HEK293 (cell line): ENCODE data around the gene HECTD2.

Source experiments
- CTCF ChIA-PET: fragments of 350-600 bp; formaldehyde crosslinking; extraction: SDS; loops from one replicate; lab custom pipeline; 2021; ENCODE audit warnings: antibody characterized with exemption; lab: Yijun Ruan, JAX
- POLR2A ChIA-PET: fragments of 300-600 bp; formaldehyde crosslinking; extraction: SDS; loops from one replicate; lab custom pipeline; 2020; ENCODE audit warnings: antibody characterized with exemption, inconsistent platforms; lab: Yijun Ruan, JAX
- H3K27ac ChIP-seq: fragments of 200-500 bp; sonication (Bioruptor generic); 2 replicates; pipeline ENCODE4 v1.5.1; 2014; ENCODE audit warnings: low read depth, low read length, control low read depth, inconsistent platforms; ENCODE audit errors: extremely low read depth
- H3K36me3 ChIP-seq, 2 experiments: fragments of 200-500 bp in 1 of 2; sonication (Bioruptor generic) in 1 of 2; 1 replicate in 1 of 2; 2 replicates in 1 of 2; pipeline ENCODE4 v1.5.1; 2014 to 2017; ENCODE audit warnings: inconsistent platforms in 2 of 2, low read length in 2 of 2; ENCODE audit not compliant: control insufficient read depth in 2 of 2, insufficient read depth in 1 of 2
- H3K4me1 ChIP-seq: fragments of 200-500 bp; sonication (Bioruptor generic); 2 replicates; pipeline ENCODE4 v1.5.1; 2014; ENCODE audit warnings: mild to moderate bottlenecking, low read length, inconsistent platforms; ENCODE audit not compliant: control insufficient read depth, insufficient read depth
- H3K4me3 ChIP-seq: 2 replicates; pipeline ENCODE4 v1.5.1; 2011; ENCODE audit warnings: low read depth, mild to moderate bottlenecking, control low read depth, low read length, moderate library complexity
- H3K9me3 ChIP-seq: fragments of 200-500 bp; sonication (Bioruptor generic); 2 replicates; pipeline ENCODE4 v1.5.1; 2014; ENCODE audit warnings: low read depth, low read length, inconsistent platforms; ENCODE audit not compliant: control insufficient read depth, insufficient read depth
- HOXC10 ChIP-seq: sonication (generic); formaldehyde crosslinking; IDR thresholded peaks from 2 replicates; pipeline ENCODE4 v1.8.1; 2023; ENCODE audit warnings: mild to moderate bottlenecking, missing genetic modification reagents
- MYNN ChIP-seq: fragments of 450-650 bp; formaldehyde crosslinking; IDR thresholded peaks from 2 replicates; pipeline ENCODE4 v1.5.1; 2016; ENCODE audit warnings: missing biosample characterization, missing genetic modification characterization, borderline replicate concordance
- OSR2 ChIP-seq: fragments of 450-650 bp; formaldehyde crosslinking; IDR thresholded peaks from 2 replicates; pipeline ENCODE4 v1.5.1; 2016; ENCODE audit warnings: missing biosample characterization, missing genetic modification characterization
- RBAK ChIP-seq: fragments of 450-650 bp; formaldehyde crosslinking; IDR thresholded peaks from 2 replicates; pipeline ENCODE4 v1.5.1; 2016; ENCODE audit warnings: missing biosample characterization, missing genetic modification characterization
- ZFP69B ChIP-seq: fragments of 450-650 bp; formaldehyde crosslinking; IDR thresholded peaks from 2 replicates; pipeline ENCODE4 v1.5.1; 2016; ENCODE audit warnings: missing biosample characterization, missing genetic modification characterization
- ZNF114 ChIP-seq: fragments of 450-650 bp; formaldehyde crosslinking; IDR thresholded peaks from 2 replicates; pipeline ENCODE4 v1.5.0; 2017; ENCODE audit warnings: missing biosample characterization, missing genetic modification characterization
- ZNF132 ChIP-seq: fragments of 450-650 bp; formaldehyde crosslinking; IDR thresholded peaks from 2 replicates; pipeline ENCODE4 v1.5.1; 2017; ENCODE audit warnings: missing biosample characterization, missing genetic modification characterization, borderline replicate concordance
- ZNF169 ChIP-seq: fragments of 450-650 bp; formaldehyde crosslinking; IDR thresholded peaks from 2 replicates; pipeline ENCODE4 v1.5.1; 2016; ENCODE audit warnings: missing biosample characterization, missing genetic modification characterization
- ZNF221 ChIP-seq: fragments of 450-650 bp; formaldehyde crosslinking; IDR thresholded peaks from 2 replicates; pipeline ENCODE4 v1.5.1; 2017; ENCODE audit warnings: missing biosample characterization, missing genetic modification characterization, borderline replicate concordance
- ZNF311 ChIP-seq: fragments of 450-650 bp; formaldehyde crosslinking; IDR thresholded peaks from 2 replicates; pipeline ENCODE4 v1.5.1; 2017; ENCODE audit warnings: missing biosample characterization, missing genetic modification characterization, borderline replicate concordance
- ZNF350 ChIP-seq: fragments of 450-650 bp; formaldehyde crosslinking; IDR thresholded peaks from 2 replicates; pipeline ENCODE4 v1.5.0; 2017; ENCODE audit warnings: missing biosample characterization, mild to moderate bottlenecking, missing genetic modification characterization
- ZNF366 ChIP-seq: fragments of 450-650 bp; formaldehyde crosslinking; conservative IDR thresholded peaks from 2 replicates; pipeline ENCODE4 v1.5.1; 2016; ENCODE audit warnings: missing biosample characterization, missing genetic modification characterization
- ZNF404 ChIP-seq: fragments of 450-650 bp; formaldehyde crosslinking; IDR thresholded peaks from 2 replicates; pipeline ENCODE4 v1.5.1; 2017; ENCODE audit warnings: missing biosample characterization, missing genetic modification characterization
- ZNF473 ChIP-seq: fragments of 450-650 bp; formaldehyde crosslinking; IDR thresholded peaks from 2 replicates; pipeline ENCODE4 v1.5.1; 2017; ENCODE audit warnings: missing biosample characterization, missing genetic modification characterization
- ZNF585B ChIP-seq: fragments of 450-650 bp; formaldehyde crosslinking; IDR thresholded peaks from 2 replicates; pipeline ENCODE4 v1.5.1; 2016; ENCODE audit warnings: missing biosample characterization, missing genetic modification characterization
- ZNF621 ChIP-seq: fragments of 450-650 bp; formaldehyde crosslinking; IDR thresholded peaks from 2 replicates; pipeline ENCODE4 v1.5.1; 2017; ENCODE audit warnings: missing biosample characterization, missing genetic modification characterization
- ZNF623 ChIP-seq: fragments of 450-650 bp; formaldehyde crosslinking; IDR thresholded peaks from 2 replicates; pipeline ENCODE4 v1.5.1; 2016; ENCODE audit warnings: missing biosample characterization, missing genetic modification characterization
- ZNF626 ChIP-seq: fragments of 450-650 bp; sonication (Bioruptor Pico); formaldehyde crosslinking; IDR thresholded peaks from 2 replicates; pipeline ENCODE4 v1.5.1; 2018; ENCODE audit warnings: missing biosample characterization, missing genetic modification characterization, inconsistent platforms
- ZNF670 ChIP-seq: fragments of 450-650 bp; formaldehyde crosslinking; IDR thresholded peaks from 2 replicates; pipeline ENCODE4 v1.5.1; 2016; ENCODE audit warnings: missing biosample characterization, missing genetic modification characterization, low read depth
- ZNF792 ChIP-seq: fragments of 450-650 bp; formaldehyde crosslinking; IDR thresholded peaks from 2 replicates; pipeline ENCODE4 v1.5.1; 2016; ENCODE audit warnings: missing biosample characterization, missing genetic modification characterization
- ZXDB ChIP-seq: fragments of 450-650 bp; formaldehyde crosslinking; IDR thresholded peaks from 2 replicates; pipeline ENCODE4 v1.5.1; 2016; ENCODE audit warnings: missing biosample characterization, missing genetic modification characterization
- TF ChIP-seq, protein P1 (sequence below): fragments of 450-650 bp; formaldehyde crosslinking; IDR thresholded peaks from 2 replicates; pipeline ENCODE4 v1.5.1; 2017; ENCODE audit warnings: missing biosample characterization, missing genetic modification characterization
- TF ChIP-seq, protein P2 (sequence below): fragments of 450-650 bp; formaldehyde crosslinking; IDR thresholded peaks from 2 replicates; pipeline ENCODE4 v1.5.1; 2016; ENCODE audit warnings: missing biosample characterization, missing genetic modification characterization
- TF ChIP-seq, protein P3 (sequence below): fragments of 450-650 bp; formaldehyde crosslinking; IDR thresholded peaks from 2 replicates; pipeline ENCODE4 v1.5.1; 2016; ENCODE audit warnings: missing biosample characterization, missing genetic modification characterization

Gene HECTD2

DNA sequence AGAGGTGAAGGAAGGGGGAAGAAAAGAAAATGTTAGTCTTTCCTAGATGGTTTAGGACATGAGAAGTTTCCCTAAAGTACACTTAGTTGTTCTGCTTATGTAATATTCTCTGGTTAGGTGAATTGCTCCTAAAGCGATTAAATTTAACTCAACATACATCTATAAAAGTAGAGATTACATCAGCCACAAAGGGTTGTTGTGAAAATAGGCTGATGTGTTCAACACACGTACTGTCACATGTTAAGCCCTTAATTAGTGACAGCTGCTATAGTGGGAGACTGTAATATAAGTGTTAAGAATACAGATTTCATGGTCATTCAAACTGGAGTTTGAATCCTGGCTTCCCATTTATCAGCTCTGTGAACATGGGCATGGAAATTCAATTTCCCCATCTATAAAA is 12.8 kb downstream of the HECTD2 start (continued):
- TF ChIP-seq ZNF366 (peak; percentile 53; the same call in 1 of the 2 replicates), ZNF132 (no peak), ZNF626 (tag by site-specific recombination) (no peak), ZFP69B (tag by site-specific recombination) (no peak), ZXDB (tag by site-specific recombination) (no peak)
- TF ChIP-seq, protein P1, sequence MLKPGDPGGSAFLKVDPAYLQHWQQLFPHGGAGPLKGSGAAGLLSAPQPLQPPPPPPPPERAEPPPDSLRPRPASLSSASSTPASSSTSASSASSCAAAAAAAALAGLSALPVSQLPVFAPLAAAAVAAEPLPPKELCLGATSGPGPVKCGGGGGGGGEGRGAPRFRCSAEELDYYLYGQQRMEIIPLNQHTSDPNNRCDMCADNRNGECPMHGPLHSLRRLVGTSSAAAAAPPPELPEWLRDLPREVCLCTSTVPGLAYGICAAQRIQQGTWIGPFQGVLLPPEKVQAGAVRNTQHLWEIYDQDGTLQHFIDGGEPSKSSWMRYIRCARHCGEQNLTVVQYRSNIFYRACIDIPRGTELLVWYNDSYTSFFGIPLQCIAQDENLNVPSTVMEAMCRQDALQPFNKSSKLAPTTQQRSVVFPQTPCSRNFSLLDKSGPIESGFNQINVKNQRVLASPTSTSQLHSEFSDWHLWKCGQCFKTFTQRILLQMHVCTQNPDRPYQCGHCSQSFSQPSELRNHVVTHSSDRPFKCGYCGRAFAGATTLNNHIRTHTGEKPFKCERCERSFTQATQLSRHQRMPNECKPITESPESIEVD (tag by site-specific recombination), result peak; percentile 56

DNA sequence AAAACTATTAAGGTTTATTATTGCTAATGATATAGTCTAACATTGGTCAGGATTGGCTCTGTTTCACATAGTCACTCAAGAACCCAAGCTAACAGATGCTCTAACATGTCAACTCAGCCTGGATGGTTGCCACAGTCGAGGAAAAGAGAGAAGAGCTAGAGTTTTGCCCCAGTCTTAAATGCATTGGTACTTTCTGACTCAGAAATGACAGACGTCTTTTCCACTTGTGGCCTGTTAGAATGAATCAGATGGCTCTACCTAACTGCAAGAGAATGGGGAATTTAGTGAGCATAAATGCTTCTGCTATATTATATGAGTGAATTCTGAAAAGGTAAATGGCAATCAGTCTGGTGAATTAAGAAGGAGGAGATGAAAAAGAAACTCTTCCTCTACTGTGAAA is 13.9 kb downstream of the HECTD2 start:
- Histone ChIP-seq H3K9me3 (no peaks in the 10 kb centered on the region), H3K4me3 (no peak overlapping the region)
- CTCF ChIA-PET, result interaction anchor here (0.5 to 0.7 kb wide), 3 partner anchors 212 to 1959 kb away, joined by 3 to 4 read pairs (median 3); no protein-coding TSS in a partner anchor
- no peak for TF ChIP-seq ZNF585B (tag by site-specific recombination)
- TF ChIP-seq OSR2 (tag by site-specific recombination), result no peak
- TF ChIP-seq ZNF311 (tag by site-specific recombination), result no peak
- TF ChIP-seq ZNF621, result no peak
- TF ChIP-seq, protein P2, sequence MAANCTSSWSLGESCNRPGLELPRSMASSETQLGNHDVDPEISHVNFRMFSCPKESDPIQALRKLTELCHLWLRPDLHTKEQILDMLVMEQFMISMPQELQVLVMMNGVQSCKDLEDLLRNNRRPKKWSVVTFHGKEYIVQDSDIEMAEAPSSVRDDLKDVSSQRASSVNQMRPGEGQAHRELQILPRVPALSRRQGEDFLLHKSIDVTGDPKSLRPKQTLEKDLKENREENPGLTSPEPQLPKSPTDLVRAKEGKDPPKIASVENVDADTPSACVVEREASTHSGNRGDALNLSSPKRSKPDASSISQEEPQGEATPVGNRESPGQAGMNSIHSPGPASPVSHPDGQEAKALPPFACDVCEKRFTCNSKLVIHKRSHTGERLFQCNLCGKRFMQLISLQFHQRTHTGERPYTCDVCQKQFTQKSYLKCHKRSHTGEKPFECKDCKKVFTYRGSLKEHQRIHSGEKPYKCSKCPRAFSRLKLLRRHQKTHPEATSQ (tag by site-specific recombination), result no peak
- TF ChIP-seq ZNF670 (tag by site-specific recombination), result no peak
- TF ChIP-seq, protein P3, sequence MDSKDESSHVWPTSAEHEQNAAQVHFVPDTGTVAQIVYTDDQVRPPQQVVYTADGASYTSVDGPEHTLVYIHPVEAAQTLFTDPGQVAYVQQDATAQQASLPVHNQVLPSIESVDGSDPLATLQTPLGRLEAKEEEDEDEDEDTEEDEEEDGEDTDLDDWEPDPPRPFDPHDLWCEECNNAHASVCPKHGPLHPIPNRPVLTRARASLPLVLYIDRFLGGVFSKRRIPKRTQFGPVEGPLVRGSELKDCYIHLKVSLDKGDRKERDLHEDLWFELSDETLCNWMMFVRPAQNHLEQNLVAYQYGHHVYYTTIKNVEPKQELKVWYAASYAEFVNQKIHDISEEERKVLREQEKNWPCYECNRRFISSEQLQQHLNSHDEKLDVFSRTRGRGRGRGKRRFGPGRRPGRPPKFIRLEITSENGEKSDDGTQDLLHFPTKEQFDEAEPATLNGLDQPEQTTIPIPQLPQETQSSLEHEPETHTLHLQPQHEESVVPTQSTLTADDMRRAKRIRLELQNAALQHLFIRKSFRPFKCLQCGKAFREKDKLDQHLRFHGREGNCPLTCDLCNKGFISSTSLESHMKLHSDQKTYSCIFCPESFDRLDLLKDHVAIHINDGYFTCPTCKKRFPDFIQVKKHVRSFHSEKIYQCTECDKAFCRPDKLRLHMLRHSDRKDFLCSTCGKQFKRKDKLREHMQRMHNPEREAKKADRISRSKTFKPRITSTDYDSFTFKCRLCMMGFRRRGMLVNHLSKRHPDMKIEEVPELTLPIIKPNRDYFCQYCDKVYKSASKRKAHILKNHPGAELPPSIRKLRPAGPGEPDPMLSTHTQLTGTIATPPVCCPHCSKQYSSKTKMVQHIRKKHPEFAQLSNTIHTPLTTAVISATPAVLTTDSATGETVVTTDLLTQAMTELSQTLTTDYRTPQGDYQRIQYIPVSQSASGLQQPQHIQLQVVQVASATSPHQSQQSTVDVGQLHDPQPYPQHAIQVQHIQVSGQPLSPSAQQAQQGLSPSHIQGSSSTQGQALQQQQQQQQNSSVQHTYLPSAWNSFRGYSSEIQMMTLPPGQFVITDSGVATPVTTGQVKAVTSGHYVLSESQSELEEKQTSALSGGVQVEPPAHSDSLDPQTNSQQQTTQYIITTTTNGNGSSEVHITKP (tag by site-specific recombination), result peak; percentile 43
- no peak for TF ChIP-seq ZNF350
- TF ChIP-seq, all 188 proteins: peak for 1
- no peaks in the 10 kb centered on the region for H3K36me3 ChIP-seq
- H3K27ac ChIP-seq, result no peak overlapping the region
- POLR2A ChIA-PET, result no interaction called here
- peaks cover 7% of the 10 kb centered on the region for H3K4me1 ChIP-seq

DNA sequence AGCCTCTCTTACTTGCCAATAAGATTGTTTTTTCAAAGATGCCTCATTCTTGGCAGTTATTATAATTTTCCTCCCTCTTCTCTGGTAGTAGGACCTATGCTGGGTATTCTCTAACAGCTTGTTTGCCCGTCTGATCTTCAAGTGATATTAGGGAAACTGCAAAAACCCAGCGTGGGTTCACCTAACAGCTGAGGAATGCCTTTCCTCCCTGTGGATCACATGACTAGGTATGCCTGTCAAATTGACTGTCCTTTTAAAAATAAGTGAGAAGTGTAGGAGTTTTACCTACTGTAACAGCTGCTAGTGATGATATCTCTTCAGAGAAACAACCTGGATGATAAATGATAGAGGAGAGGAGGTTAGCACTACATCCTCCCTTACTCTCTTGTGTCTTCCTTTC is 22.0 kb downstream of the HECTD2 start:
- POLR2A ChIA-PET, result no interaction called here
- Histone ChIP-seq H3K36me3 (peaks cover 0 to 5% of the 10 kb centered on the region in 2 experiments; a peak in 1 of 3 replicates), H3K9me3 (no peaks in the 10 kb centered on the region), H3K4me1 (no peaks in the 10 kb centered on the region), H3K4me3 (no peak overlapping the region), H3K27ac (no peak overlapping the region)
- CTCF ChIA-PET, result interaction anchor here (0.8 kb wide), 1 partner anchor 23 kb away, joined by 3 read pairs; no protein-coding TSS in a partner anchor
- TF ChIP-seq ZNF473 (tag by site-specific recombination) (no peak), ZNF623 (tag by site-specific recombination) (no peak), ZNF114 (tag by site-specific recombination) (no peak), MYNN (tag by site-specific recombination) (no peak), ZNF169 (tag by site-specific recombination) (no peak), ZNF221 (no peak), ZNF404 (tag by site-specific recombination) (no peak), ZFP69B (tag by site-specific recombination) (no peak), ZNF792 (tag by site-specific recombination) (no peak), RBAK (tag by site-specific recombination) (no peak), HOXC10 (CRISPR knock-in tag) (no peak)
- TF ChIP-seq, protein P1 (tag by site-specific recombination), result no peak
- TF ChIP-seq, all 188 proteins: peak for 0
